Suprapubic skin (tissue), 3 donors: ENCODE measurements around the gene PCSK1.
"Not testable (repeated sequence)": the region's sequence is repeated elsewhere in the genome, so short reads cannot be mapped to it uniquely, and the experiment has no call there.

Experiments used
- POLR2A ChIP-seq, 2 donors: fragments of 450-650 bp; IDR thresholded peaks; one replicate each; pipeline ENCODE4 v1.6.1; 2017; ENCODE audit warnings: antibody characterized with exemption in 2 of 2, mild to moderate bottlenecking in 2 of 2, moderate library complexity in 2 of 2
- TF ChIP-seq, protein P1 (sequence below), 2 donors: fragments of 200-600 bp in 1 of 2; fragments of 450-650 bp in 1 of 2; sonication (generic) in 1 of 2; IDR thresholded peaks; one replicate each; pipeline ENCODE4 v1.5.1; 2016 to 2019; ENCODE audit warnings: antibody characterized with exemption in 2 of 2, mild to moderate bottlenecking in 1 of 2, moderate library complexity in 1 of 2

- not testable (repeated sequence) for TF ChIP-seq POLR2A (IDR thresholded peaks at IDR 0.05)
- TF ChIP-seq, protein P1, sequence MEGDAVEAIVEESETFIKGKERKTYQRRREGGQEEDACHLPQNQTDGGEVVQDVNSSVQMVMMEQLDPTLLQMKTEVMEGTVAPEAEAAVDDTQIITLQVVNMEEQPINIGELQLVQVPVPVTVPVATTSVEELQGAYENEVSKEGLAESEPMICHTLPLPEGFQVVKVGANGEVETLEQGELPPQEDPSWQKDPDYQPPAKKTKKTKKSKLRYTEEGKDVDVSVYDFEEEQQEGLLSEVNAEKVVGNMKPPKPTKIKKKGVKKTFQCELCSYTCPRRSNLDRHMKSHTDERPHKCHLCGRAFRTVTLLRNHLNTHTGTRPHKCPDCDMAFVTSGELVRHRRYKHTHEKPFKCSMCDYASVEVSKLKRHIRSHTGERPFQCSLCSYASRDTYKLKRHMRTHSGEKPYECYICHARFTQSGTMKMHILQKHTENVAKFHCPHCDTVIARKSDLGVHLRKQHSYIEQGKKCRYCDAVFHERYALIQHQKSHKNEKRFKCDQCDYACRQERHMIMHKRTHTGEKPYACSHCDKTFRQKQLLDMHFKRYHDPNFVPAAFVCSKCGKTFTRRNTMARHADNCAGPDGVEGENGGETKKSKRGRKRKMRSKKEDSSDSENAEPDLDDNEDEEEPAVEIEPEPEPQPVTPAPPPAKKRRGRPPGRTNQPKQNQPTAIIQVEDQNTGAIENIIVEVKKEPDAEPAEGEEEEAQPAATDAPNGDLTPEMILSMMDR (IDR thresholded peaks at IDR 0.05), result not testable (repeated sequence)
Measured at GRCh38 chr5:96367337-96367736, 65.7 kb downstream of the PCSK1 start.
